Loucy (cell line): ENCODE data around the gene HACD4.

Experiments
- CTCF ChIP-seq: fragments of 200-600 bp; sonication (generic); conservative IDR thresholded peaks from 2 replicates; pipeline ENCODE4 v1.5.1; 2014; ENCODE audit warnings: mild to moderate bottlenecking, antibody characterized with exemption, low read length
- EZH2phosphoT487 ChIP-seq: fragments of 200-600 bp; IDR thresholded peaks from 2 replicates; pipeline ENCODE4 v1.6.1; 2018; ENCODE audit warnings: antibody characterized with exemption, mild to moderate bottlenecking, moderate library complexity, borderline replicate concordance

- TF ChIP-seq CTCF (no peak), EZH2phosphoT487 (no peak)
Observed at GRCh38 chr9:21023861-21024260, 7.6 kb downstream of the HACD4 start.
